Vagina (tissue), 2 donors: ENCODE measurements around the gene DPPA2.

Experiments
- CTCF ChIP-seq, 3 experiments: fragments of 450-650 bp in 2 of 3; fragments of 200-600 bp in 1 of 3; sonication (generic) in 1 of 3; IDR thresholded peaks; one replicate each; pipeline ENCODE4 v1.5.1; 2017 to 2019; ENCODE audit warnings: antibody characterized with exemption in 3 of 3, mild to moderate bottlenecking in 2 of 3, moderate library complexity in 2 of 3
- POLR2A ChIP-seq, 2 donors: fragments of 450-650 bp; IDR thresholded peaks; one replicate each; pipeline ENCODE4 v1.6.1; 2017; ENCODE audit warnings: antibody characterized with exemption in 2 of 2, mild to moderate bottlenecking in 2 of 2, moderate library complexity in 2 of 2

- TF ChIP-seq POLR2A (IDR thresholded peaks at IDR 0.05) (no peak), CTCF (IDR thresholded peaks at IDR 0.05) (no peak)
These were observed 21.1 kb upstream of the DPPA2 start, which contains the start of gene DPPA4 for GRCh38 chr3:109337393-109337792.
